GM18870 (cell line): ENCODE data around the gene LAMC3.

Experiments used
- ATAC-seq: cut with Tn5 transposase; IDR thresholded peaks from one replicate; pipeline ENCODE4 v1.9.1; 2021; ENCODE audit warnings: moderate library complexity; ENCODE audit not compliant: unreplicated experiment

LAMC3 gene

GRCh38 chr9:131011274-131012022, 2.5 kb downstream of the LAMC3 start:
- ATAC-seq: no peak

- no peak for ATAC-seq
These were observed 3.0 kb downstream of the LAMC3 start for GRCh38 chr9:131012023-131012334.

- ATAC-seq: no peak
These were observed 3.5 kb downstream of the LAMC3 start for GRCh38 chr9:131012396-131012917.

- no peak for ATAC-seq
These were observed 4.2 kb downstream of the LAMC3 start for GRCh38 chr9:131013015-131013755.

DNA sequence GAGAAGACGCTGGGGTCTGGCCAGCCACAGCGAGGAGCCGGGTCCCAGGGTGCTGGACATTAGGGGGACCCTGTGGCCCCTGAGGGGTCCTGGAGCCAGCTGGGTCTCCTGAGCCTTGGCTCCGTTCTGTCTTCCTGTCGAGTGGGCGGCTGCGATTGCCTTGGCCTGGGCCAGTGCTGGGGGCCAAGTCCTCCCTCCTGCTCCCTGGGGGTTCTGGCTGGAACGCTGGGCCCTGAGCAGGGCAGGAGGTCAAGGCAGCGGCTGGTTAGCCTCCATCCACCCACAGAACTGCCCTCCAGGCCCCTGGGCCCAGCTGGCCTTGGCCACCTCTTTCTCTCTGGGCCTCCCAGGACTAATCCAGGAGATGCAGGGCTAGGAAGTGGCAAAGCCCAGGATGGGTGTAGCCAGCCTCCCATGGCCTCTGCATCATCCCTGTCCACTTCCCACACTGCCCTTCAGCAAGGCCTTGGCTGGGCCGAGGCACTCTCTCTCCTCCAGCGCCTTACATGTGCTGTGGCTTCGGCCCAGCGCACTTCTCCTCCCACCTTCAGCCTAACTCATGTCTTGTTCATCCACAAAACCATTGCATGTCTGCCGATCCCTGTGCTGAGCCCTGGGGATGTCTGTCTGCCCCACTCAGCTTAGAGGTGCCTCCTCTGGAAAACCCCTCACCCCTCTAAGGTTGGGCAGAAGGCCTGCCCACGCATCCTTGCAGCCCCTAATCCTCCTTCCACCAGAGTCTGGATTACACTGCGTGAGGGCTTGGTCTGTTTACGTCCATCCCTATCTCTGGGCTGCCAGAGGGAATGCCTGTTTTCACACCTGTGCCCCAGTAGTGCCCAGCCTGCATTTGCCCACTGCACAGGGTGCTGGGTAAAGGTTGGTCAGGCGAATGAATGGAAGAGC, 5.0 kb downstream of the LAMC3 start:
- ATAC-seq: no peak

DNA sequence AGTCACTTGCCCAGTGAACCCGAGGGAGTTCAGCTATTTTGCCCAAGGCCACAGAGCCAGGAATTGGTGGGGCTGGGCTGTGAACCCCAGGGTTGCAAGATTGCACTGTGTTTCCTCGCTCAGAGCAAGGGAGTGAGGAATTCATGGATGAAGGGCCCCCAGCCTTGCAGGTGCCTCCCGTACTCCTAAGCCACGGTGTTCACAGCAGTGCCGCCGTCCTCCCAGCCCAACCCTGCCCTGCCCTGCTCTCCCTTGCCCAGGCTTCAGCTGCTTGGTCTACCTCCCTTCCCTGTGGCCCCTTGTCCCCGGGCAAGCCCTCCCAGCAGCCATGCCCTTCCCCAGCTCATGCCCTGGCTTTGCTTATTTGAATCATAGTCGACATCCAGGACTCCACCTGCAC, 6.1 kb downstream of the LAMC3 start:
- no peak for ATAC-seq

DNA sequence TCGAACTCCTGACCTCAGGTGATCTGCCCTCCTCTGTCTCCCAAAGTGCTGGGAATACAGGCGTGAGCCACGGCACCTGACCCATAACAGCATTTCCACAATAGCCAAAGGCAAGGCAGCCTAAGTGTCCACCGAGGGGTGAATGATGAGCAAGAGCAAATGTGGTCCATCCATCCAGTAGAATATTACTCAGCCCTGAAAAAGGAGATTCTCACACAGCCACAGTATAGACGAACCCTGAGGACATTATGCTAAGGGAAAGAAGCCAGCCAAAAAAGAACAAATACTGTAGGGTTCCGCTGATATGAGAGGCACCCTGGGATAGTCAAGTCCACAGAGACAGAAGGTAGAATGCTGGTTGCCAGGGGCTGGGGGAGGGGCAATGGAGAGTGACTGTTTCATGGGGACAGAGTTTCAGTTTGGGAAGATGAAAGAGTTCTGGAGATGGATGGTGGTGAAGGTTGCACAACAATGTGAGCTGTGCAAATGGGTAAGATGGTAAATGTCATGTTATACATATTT, 7.0 kb downstream of the LAMC3 start:
- no peak for ATAC-seq

DNA sequence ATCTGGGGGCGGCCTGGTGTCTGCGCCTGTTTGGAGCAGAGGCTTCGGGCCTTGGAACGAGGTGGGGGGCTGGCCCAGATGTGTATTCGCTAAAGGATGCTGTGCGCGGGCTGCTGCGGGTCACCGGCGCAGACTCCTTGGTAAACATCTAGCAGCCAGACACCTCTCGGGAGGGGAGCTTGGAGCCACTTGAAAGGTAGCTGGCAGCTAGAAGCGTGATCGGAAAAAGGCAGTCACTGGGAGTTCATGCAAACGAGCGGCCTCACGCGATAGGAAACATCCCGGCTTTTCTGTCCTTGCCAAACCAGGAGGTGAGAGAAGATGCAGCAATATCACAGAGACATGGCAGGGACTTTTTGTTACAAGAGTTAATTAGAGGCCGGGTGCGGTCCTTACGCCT, 8.1 kb downstream of the LAMC3 start:
- ATAC-seq: no peak

- ATAC-seq: no peak
These were observed 9.6 kb downstream of the LAMC3 start for GRCh38 chr9:131018621-131019020.

GRCh38 chr9:131019388-131020239, 10.6 kb downstream of the LAMC3 start:
- ATAC-seq: no peak

- no peak for ATAC-seq
These were observed 11.4 kb downstream of the LAMC3 start for GRCh38 chr9:131020388-131020787.

- no peak for ATAC-seq
These were observed 11.9 kb downstream of the LAMC3 start for GRCh38 chr9:131020862-131021261.

DNA sequence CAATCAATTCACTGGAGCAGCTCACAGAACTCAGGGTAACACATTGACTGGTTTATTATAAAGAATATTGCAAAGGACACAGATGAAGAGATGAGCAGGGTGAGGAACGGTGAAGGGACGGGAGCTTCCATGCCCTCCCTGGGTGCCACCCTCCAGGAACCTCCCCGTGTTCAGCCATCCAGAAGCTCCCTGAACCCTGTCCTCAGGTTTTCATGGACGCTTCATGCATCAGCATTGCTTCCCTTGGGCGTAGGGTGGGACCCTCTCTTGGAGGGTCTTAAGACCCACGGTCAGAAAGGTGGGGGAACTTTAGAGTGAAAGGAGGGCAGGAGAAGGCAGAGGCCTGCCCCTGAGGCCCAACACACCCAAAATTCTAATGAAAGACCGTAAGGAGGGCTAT, 12.8 kb downstream of the LAMC3 start:
- ATAC-seq: no peak

DNA sequence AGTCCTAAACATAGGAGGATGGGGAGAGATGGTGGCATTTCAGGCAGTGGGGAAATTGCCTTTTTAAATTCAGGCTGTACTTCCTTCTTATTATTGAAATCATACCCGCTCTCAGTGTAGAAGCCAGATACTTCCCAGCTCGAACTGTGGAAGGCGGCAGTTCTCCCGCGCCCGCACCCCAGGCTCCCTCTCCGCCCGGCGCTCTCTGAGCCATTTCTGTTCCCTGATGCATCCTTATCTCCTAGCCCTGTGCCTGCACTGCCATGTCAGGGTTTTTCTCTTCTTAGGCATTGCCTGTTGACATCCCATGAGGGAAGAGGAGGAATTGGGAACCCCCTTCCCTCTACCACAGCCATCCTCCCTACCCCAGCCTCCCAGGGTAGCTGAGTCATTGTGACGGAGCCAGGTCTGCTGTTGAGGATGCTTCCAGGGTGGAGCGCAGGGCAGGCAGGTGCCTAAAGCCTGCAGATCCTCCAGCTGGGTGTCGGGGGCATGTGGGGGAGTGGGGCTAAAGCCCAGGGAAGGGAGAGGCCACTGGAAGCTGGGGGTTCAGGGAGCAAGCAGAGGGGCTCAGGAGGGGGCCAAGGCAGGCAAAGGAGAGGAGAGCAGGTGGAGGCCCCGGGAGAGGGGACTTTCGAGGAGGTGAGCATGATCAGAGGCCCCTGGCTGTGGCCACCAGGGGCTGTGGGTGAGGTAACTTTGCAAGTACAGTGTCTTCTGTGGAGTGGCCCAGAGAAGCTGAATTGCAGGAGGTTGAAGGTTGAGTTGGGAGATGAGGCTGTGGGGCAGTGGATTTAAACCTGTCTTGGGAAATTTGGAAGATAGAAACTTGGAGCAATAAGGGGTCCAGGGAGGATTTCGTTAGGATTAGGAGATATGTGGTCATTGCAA, 16.2 kb downstream of the LAMC3 start:
- no peak for ATAC-seq

GRCh38 chr9:131025953-131026858, 17.2 kb downstream of the LAMC3 start:
- ATAC-seq: no peak

DNA sequence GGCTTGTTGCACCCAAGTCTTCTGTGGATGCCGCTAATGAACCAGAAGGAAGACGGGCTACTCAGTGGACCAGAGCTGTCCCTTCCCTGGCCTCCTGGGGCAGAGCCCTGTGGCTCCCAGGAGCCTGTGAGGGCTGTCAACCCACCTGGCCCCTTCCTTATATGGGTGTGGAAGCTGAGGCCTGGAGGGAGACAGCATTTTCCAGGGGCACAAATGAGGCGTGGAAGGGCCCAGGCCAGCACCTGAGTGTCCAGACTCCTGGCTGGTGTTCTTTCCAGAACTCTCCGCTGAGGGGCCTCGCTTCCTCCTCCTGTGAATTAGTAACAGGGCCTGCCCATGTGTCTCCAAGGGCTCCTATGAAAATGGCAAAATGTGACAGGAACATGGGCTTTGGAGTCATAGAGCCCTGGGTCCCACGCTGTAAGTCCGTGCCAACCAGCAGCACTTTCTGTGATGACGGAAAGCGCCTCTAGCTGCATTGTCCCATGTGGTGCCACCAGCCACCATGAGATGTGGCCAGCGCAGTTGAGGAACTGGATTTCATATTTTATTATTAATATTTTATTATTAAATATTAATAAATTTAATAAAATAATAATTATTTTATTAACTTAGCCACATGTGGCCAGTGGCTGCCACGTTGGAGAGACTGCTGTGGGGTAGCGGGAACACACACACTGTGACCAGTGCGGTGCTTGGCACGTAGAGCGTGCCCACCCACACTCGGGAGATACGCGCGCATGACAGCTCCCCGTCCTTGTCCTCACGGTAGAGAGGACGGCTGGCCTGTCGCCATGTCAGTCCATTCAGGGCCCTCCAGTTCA, 18.3 kb downstream of the LAMC3 start:
- ATAC-seq: no peak

GRCh38 chr9:131027872-131028179, 18.9 kb downstream of the LAMC3 start:
- ATAC-seq: no peak
